Right renal pelvis (tissue), 4 donors: Measurements from ENCODE around the gene MTIF3. TPM values are rescaled to one million over a fixed set of nuclear protein-coding genes. Genes with fewer than 3 reads are reported as not detected.
A peak's percentile ranks its signal among the peaks of the same experiment; 100 is the strongest.

Experiments
- DNase-seq, 4 donors: peaks; one replicate each; pipeline ENCODE4 v3.0.0-alpha.2; 2013; ENCODE audit warnings: low read depth in 4 of 4, low spot score in 3 of 4, missing footprints in 1 of 4
- polyA plus RNA-seq, 4 donors: library from polyadenylated mRNA; unstranded; fragments of 120-200 nt; gene quantifications; one replicate each; pipeline ENCODE4 v1.2.1, GENCODE V29; 2013; ENCODE audit not compliant: insufficient read length in 4 of 4

MTIF3 gene, protein sequence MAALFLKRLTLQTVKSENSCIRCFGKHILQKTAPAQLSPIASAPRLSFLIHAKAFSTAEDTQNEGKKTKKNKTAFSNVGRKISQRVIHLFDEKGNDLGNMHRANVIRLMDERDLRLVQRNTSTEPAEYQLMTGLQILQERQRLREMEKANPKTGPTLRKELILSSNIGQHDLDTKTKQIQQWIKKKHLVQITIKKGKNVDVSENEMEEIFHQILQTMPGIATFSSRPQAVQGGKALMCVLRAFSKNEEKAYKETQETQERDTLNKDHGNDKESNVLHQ
- polyA plus RNA-seq = 10 to 100 TPM; 66.1 to 82.4 (median 76.8) TPM

- DNase-seq = peak; percentile 95 to 96 (median 95)
These were observed at the start of gene MTIF3 for GRCh38 chr13:27449936-27450828. Gene MTIF3, minus strand, starts transcription at chr13:27450564. Its CDS starts 10,116 bp downstream, at chr13:27440448.

- no peak for DNase-seq
These were observed 47.3 kb upstream of the MTIF3 start for GRCh38 chr13:27497563-27498230.

DNA sequence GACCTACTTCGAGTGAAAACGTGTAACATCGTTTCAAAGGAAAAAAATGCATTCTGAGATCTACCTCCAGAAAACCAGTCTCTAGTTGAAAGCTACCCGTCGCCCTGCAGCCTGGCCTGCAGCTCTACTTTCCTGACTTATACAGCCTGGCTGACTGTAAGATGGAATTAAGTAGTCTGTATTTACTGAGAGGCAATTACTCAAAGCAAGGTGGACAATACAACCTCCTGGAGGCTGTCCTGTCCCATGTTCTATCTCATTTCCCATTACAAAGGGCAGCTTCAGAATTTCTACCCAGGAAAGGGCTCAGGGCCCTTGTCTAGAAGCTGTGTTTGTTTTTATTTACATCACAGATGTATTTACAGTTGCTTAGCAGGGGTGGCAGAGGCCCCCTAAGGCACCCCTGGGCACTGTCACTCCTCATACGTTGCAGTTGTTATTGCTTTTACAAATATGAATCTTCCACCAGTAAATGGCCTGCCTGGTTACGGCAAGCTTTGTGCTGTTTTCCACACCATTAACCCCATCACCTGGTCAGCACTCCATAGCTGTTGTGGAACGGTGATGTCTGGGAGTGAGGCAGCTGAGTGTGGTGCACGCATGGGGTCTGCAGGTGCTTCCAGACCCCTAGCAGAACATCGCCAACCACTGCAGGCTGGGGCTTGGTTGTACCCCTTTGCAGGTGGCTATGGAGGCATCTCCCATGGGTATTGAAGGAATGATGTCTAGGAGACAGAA, 46.3 kb upstream of the MTIF3 start:
- DNase-seq = peak in 1 of 4 donors; percentile 7

DNA sequence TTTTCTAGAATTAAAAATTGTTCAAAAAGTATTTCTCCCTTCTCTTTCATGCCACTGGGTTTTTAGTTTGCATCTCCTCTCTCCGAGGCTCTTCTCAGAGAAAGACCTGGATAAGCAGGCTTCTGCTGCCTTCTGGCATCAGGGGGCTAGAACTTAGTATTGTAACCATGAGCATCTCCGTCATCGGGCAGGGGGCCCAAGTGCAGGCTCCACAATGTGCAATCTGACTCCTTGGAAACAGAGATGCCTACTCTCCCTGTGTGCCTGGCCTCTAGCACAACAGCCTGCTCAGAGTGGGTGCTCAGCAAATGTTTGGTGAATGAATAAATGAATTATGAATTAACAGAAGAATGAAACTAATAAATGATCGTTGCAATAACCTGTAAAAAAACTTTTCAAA, 45.6 kb upstream of the MTIF3 start:
- no peak for DNase-seq

GRCh38 chr13:27495551-27495950, 45.2 kb upstream of the MTIF3 start:
- DNase-seq = no peak

DNA sequence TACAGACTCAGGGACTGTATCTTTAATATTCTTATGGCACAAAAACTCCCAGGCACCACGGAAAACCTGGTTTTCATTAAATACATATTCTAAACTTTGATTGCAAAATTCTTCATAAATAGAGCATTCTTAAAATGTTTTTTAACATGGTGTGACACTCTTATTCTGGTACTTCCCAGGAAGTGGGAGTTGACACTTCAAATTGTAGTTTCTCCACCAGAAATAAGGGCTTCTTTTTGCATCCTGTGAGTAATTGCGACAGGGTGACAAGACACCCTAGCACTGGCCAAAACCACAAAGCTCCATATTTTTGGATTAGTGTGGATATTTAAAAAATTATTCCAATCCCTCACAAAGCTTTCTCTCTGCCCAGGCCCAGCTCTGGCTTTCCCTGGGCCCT, 43.6 kb upstream of the MTIF3 start:
- DNase-seq = no peak

DNA sequence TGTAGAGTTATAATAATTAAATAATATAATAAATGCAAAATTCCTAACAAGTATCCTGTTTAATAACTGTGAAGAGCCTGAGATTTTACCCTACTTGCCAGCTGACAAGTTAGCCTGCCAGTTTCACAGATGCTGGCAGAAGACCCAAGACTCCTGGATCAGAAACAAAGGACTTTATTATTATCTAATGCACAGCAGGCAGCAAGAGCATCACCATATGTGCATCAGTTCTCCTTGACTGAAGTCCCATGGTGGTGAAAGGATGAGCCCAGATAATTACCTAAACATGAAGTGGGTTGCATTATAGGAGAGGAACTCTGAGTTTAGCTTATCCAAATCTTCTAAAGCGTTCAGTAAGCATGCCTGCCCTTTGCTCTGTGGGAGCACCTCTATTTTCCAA, 39.1 kb upstream of the MTIF3 start:
- DNase-seq = no peak

- DNase-seq = no peak
These were observed 37.4 kb upstream of the MTIF3 start for GRCh38 chr13:27487776-27488175.

GRCh38 chr13:27483421-27483820, 33.1 kb upstream of the MTIF3 start:
- DNase-seq = no peak

DNA sequence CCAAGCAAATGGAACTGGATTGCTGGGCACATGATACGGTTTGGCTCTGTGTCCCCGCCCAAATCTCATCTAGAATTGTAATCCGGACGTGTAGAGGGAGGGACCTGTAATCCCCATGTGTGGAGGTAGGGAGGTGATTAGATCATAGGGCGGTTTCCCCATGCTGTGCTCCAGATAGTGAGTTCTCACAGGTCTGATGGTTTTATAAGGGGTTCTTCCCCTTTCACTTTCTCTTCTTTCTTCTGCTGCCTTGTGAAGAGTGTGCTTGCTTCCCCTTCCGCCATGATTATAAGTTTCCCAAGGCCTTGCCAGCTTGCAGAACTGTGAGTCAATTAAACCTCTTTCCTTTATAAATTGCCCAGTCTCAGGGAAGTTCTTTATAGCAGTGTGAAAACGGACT, 32.6 kb upstream of the MTIF3 start:
- no peak for DNase-seq

DNA sequence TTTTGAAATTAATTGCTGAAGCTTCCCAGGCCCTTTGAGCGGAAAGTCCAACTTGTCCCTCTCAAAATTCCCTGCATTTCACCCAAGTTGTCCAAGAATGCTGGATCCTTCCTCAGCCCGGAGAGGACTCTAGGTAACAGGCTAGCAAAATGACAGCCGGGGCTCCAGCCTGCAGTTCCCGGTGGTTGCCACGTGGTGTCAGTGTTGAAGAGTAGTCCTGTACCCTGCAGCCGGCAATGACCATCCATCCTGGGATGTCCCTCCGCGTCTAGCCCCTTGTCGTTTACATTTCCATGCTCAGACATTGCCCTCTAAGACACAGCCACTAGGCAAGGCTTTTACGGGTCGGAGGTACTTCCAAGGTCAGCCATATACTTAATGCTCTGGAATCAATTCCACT, 31.4 kb upstream of the MTIF3 start:
- DNase-seq = no peak

DNA sequence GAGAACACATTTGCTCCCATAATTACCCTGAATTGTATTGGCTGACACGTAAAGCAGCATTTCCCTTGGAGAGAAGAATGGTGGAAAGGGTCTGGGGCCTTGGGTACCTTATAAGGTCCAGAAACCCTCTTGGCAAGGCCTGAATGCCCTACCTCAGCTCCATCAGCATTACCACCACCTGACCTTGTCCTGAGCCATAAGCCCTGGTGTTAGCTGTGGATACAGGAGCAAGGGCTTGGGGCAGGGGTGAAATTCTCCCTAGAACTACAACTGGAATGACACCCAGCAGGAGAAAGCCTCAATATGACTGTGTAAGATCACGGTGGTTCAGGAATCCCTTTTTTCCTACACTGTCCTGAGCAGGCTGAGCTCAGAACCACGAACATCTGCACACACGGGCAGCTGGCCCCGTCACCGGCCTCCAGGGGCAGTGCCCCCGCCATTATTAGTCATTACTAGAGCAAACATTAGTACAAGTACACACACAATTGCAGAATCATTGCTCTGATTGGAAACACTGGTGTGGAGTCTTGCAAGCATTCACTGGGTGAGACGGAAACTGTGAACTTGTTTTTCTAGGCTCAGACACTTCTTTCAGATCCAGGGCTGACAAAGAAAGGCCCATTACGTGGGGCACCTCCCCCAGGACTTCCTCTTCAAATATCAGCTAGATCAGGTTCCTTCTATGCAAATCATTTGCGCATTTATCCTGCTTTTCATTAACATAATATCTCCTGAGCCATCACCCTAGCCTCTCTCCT, 26.8 kb upstream of the MTIF3 start:
- no peak for DNase-seq

DNA sequence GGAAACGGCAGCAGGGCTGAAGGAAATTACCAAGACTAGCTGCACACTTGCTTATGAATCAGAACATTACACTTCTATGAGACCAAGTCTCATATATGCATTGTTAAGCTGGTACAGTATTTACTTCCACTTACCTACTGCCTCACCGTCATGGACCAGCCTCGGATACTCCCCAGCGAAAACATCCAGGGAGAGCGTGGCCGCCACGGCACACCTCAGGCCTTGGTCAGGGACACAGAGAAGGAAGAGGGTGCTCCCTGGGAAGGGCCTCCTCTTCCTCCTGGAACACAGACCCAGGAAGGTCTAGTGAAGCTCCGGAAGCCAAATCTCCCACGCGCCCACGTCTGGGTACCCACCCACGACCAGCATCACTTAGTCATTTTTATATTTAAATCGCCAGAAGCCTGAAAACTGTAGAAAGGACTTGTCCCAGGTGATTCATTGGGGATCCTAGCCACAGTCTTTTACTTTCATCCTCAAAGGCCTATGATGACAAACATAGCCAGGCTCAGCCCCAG, 24.4 kb upstream of the MTIF3 start:
- no peak for DNase-seq

DNA sequence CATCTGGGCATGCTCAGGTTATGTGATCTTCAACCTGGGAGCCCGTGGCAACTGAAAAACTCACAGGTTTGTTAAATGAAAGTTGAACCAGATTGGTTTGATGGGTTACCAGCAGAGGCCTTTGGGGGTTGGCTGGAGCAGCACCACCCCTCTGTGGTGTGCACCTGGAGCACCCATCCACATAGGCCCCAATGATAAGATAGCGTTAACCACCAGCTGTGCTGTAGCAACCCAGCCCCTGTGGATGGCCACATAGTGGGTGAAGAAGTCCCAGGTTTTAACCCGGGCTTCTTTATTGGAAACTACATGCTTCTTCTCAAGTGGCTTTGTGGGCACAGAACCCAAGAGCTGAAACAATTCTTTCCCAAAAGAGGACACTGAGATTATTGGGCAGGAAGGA, 22.6 kb upstream of the MTIF3 start:
- DNase-seq = no peak

DNA sequence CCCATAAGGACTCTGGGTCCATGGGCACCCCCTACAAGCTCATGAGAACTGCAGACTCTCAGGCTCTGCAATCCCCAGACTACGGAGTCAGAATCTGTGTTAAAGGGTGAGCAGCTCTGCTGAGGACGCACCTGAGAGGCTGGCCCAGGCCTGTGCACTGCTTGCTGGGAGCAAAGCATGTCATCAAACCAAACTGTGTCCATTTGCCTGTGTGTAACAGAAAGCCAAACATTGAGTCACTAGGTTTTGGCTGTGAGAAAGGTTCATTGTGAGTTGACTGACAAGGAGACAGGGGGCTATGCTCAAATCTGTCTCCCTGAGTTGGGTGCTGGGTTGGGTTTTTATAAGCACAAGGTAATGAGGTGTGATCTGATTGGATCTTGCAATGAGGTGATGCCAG, 22.1 kb upstream of the MTIF3 start:
- no peak for DNase-seq

DNA sequence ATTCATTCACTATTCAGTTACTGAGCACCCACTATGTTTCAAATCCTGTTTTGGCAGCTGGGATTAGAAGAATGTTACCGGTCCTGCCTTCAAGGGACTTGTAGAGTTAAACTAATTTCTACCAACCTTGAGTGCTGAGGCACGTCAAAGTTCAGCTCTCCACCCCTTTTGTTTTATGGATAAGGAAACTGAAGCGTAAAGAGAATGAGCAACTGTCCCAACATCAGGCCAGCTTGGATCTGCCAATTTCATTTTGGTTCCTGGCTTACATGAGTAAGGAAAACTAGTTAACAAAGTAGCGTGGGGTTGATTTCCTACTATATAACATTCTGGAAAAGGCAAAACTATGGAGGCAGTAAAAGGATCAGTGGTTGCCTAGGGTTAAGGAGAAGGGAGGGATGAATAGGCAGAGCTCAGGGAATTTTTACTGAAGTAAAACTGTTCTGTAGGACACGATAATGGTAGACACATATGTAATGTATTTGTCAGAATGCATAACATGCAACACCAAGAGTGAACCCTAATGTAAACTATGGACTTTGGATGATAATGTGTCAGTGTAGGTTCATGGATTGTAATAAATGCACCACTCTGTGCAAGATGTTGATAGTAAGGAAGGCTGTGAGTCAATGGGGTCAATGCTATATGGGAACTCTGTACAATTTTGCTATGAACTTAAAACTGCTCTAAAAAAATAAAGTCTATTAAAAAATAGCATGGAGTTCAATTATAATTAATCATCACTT, 19.9 kb upstream of the MTIF3 start:
- no peak for DNase-seq

GRCh38 chr13:27466513-27466912, 16.1 kb upstream of the MTIF3 start:
- no peak for DNase-seq

DNA sequence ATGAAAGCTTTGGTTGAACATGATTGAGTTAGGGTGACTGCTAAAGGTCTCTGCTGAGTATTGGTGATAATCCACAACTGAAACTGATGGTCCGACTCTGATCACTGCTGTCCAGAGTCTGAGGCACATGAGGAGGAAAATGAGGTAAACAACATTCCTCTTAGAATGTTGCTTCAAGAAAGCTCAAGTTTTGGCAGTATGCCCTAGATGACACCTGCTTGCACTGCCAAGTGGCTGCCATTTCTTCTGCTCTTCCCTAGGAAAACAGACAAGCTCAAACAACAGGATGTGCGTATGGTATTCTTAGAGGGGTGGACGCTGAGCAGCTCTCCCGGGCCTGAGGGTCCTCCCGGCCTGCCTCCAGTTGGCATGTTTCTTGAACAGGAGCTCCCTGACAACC, 15.2 kb upstream of the MTIF3 start:
- DNase-seq = no peak

DNA sequence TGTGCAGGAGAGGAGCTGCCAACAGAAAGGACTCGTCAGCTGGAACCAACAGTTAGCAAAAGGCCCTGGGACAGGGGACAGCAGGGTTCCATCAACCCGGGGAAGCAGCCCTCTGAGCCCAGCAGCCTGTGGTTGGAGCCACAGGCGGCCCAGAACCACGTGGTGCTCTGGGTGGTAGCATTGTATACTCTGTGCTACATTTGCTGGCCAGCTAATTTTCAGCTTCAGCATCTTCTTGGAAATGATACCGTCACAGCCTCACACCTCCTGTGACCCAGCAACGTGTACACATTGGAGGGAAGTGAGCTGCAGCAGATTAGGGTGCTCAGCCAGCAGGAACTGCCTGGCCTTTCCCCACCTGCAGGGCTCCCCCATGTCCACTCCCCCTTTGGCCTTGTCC, 13.1 kb upstream of the MTIF3 start:
- no peak for DNase-seq
